GM12878 (cell line): ENCODE measurements around the gene PRDM16. TPM values are rescaled to one million over a fixed set of nuclear protein-coding genes. Genes with fewer than 3 reads are reported as not detected.

Experiments used
- ATAC-seq: fragments of 200-7000 bp; cut with Tn5 transposase; 3 replicates; pipeline ENCODE4 v1.9.1; 2020; ENCODE audit warnings: mild to moderate bottlenecking, moderate library complexity
- BruUV-seq: library from RNA; stranded (reverse); fragments of 400-500 nt; replicated peaks from 2 replicates; lab custom pipeline; 2021; lab: Mats Ljungman, UMichigan
- CTCF ChIA-PET: fragments of 300-600 bp; sonication (Branson Sonifier 250); formaldehyde crosslinking; extraction: SDS; loops from one replicate; lab custom pipeline; 2021; ENCODE audit warnings: inconsistent platforms; lab: Yijun Ruan, JAX
- POLR2A ChIA-PET: fragments of 350-600 bp; formaldehyde crosslinking; extraction: SDS; loops from one replicate; lab custom pipeline; 2021; ENCODE audit warnings: inconsistent platforms; lab: Charles Lee
- RAD21 ChIA-PET: fragments of 300-600 bp; sonication (Branson Sonifier 250); formaldehyde crosslinking; loops from one replicate; lab custom pipeline; 2023; ENCODE audit warnings: antibody characterized with exemption; ENCODE audit not compliant: unreplicated experiment; lab: Charles Lee
- SMC1A ChIA-PET: fragments of 300-600 bp; sonication (Branson Sonifier 250); formaldehyde crosslinking; loops from one replicate; lab custom pipeline; 2023; ENCODE audit not compliant: unreplicated experiment, uncharacterized antibody; lab: Charles Lee
- DNase-seq: peaks from one replicate; pipeline ENCODE4 v3.0.0-alpha.2; 2011; ENCODE audit warnings: low read depth, low spot score
- FAIRE-seq: peaks from 3 replicates; lab custom pipeline; 2011; peaks lifted over from hg19 to GRCh38; lab: Jason Lieb, UNC
- H2AFZ ChIP-seq: 2 replicates; pipeline ENCODE4 v1.6.0; 2011; ENCODE audit warnings: low read depth, low read length, control low read depth; ENCODE audit not compliant: control insufficient read depth
- H3K27ac ChIP-seq: 2 replicates; pipeline ENCODE4 v1.5.1; 2011; ENCODE audit warnings: control low read depth; ENCODE audit not compliant: control insufficient read depth, insufficient read depth
- H3K27me3 ChIP-seq, 2 experiments: replicated peaks in 1 of 2; 2 replicates each; pipeline versions ENCODE4 v1.6.0 to v1.6.1; 2011; ENCODE audit warnings: low read length in 1 of 2; ENCODE audit not compliant: control insufficient read depth in 2 of 2, insufficient read depth in 2 of 2
- H3K36me3 ChIP-seq, 2 experiments: 2 replicates each; pipeline ENCODE4 v1.5.1; 2011; ENCODE audit warnings: low read length in 1 of 2; ENCODE audit not compliant: control insufficient read depth in 2 of 2, insufficient read depth in 2 of 2
- H3K4me1 ChIP-seq: 2 replicates; pipeline ENCODE4 v1.6.1; 2011; ENCODE audit warnings: mild to moderate bottlenecking, low read length, moderate library complexity, mixed read lengths; ENCODE audit not compliant: control insufficient read depth, insufficient read depth
- H3K4me2 ChIP-seq: 2 replicates; pipeline ENCODE4 v1.6.0; 2011; ENCODE audit warnings: control low read depth; ENCODE audit not compliant: control insufficient read depth, insufficient read depth
- H3K4me3 ChIP-seq: fragments of 200-600 bp; sonication (generic); 2 replicates; pipeline ENCODE4 v1.5.1; 2016
- H3K79me2 ChIP-seq: 2 replicates; pipeline ENCODE4 v1.6.0; 2011; ENCODE audit warnings: low read length; ENCODE audit not compliant: control insufficient read depth, insufficient read depth
- H3K9ac ChIP-seq: 2 replicates; pipeline ENCODE4 v1.8.0; 2011; ENCODE audit warnings: low read length, control low read depth, mixed read lengths; ENCODE audit not compliant: control insufficient read depth, insufficient read depth
- H3K9me3 ChIP-seq: replicated peaks from 3 replicates; pipeline ENCODE4 v1.5.1; 2011; ENCODE audit warnings: mild to moderate bottlenecking, low read length; ENCODE audit not compliant: control insufficient read depth, insufficient read depth
- H4K20me1 ChIP-seq: 2 replicates; pipeline ENCODE4 v1.6.0; 2011; ENCODE audit not compliant: control insufficient read depth, insufficient read depth
- CBX5 ChIP-seq: sonication (generic); IDR thresholded peaks from 2 replicates; pipeline ENCODE4 v1.6.1; 2016; ENCODE audit warnings: low read depth, moderate library complexity, mild to moderate bottlenecking, inconsistent platforms
- ETV6 ChIP-seq, 2 experiments: fragments of 450-650 bp in 1 of 2; IDR thresholded peaks in 1 of 2; conservative IDR thresholded peaks in 1 of 2; 2 replicates each; pipeline ENCODE4 v1.6.1; 2014; ENCODE audit warnings: antibody characterized with exemption in 1 of 2, borderline replicate concordance in 1 of 2, low read depth in 1 of 2, mild to moderate bottlenecking in 1 of 2, moderate library complexity in 1 of 2
- FOXM1 ChIP-seq: IDR thresholded peaks from 2 replicates; pipeline ENCODE4 v1.6.1; 2012; ENCODE audit warnings: low read depth, mild to moderate bottlenecking, inconsistent platforms, low read length, moderate library complexity
- HCFC1 ChIP-seq: fragments of 150-350 bp; IDR thresholded peaks from 2 replicates; pipeline ENCODE4 v1.6.1; 2014; ENCODE audit warnings: low read length
- LARP7 ChIP-seq: fragments of 450-650 bp; IDR thresholded peaks from 2 replicates; pipeline ENCODE4 v1.6.1; 2017; ENCODE audit warnings: mild to moderate bottlenecking
- NR2F1 ChIP-seq: fragments of 450-650 bp; conservative IDR thresholded peaks from 2 replicates; pipeline ENCODE4 v1.6.1; 2017; ENCODE audit warnings: mild to moderate bottlenecking
- SIX5 ChIP-seq: IDR thresholded peaks from 2 replicates; pipeline ENCODE4 v1.6.1; 2011; ENCODE audit warnings: mild to moderate bottlenecking, low read depth, low read length, moderate library complexity; ENCODE audit not compliant: severe bottlenecking
- SMC3 ChIP-seq: IDR thresholded peaks from 2 replicates; pipeline ENCODE4 v1.6.1; 2011; ENCODE audit warnings: low read length, improper control_type of control experiment, borderline replicate concordance
- TCF12 ChIP-seq: IDR thresholded peaks from 2 replicates; pipeline ENCODE4 v1.6.1; 2011; ENCODE audit warnings: low read depth, mild to moderate bottlenecking, low read length
- WGBS: methylation state at CpG from one replicate; pipeline ENCODE4 v1.1.6; 2016; ENCODE audit warnings: low lambda C conversion rate; ENCODE audit not compliant: insufficient replicate concordance, insufficient coverage; ENCODE audit errors: missing lambda C conversion rate; 5-methylcytosine and 5-hydroxymethylcytosine counted together
- in situ Hi-C: fragments of 300-500 bp; cut with MboI; formaldehyde crosslinking; loops from 9 replicates; pipeline ENCODE4 v1.14.3; 2018; ENCODE audit warnings: mixed read lengths
- intact Hi-C: fragments of 100-400 bp; cut with micrococcal nuclease; formaldehyde crosslinking; loops from one replicate; pipeline ENCODE4 v1.14.2; 2022; ENCODE audit not compliant: unreplicated experiment
- polyA plus RNA-seq, 11 experiments: library from polyadenylated mRNA; depleted of rRNA in 4 of 11; unstranded in 6 of 11; stranded (reverse) in 5 of 11; fragments of >200 nt; fragmentation: Nextera tagmentation in 4 of 11; fragmentation: Illumina TruSeq in 1 of 11; extraction: Ambion mirVana in 4 of 11; extraction: Trizol in 1 of 11; gene quantifications; 1 replicate in 1 of 11; 2 replicates in 10 of 11; pipeline versions ENCODE4 v1.2.1 to v1.2.3, GENCODE V29; 2011 to 2016; ENCODE audit warnings: inconsistent platforms in 2 of 11, missing spikeins in 2 of 11, low read depth in 1 of 11
- total RNA-seq, 4 experiments: library from RNA; depleted of rRNA in 3 of 4; stranded (reverse); fragments of >200 nt in 3 of 4; fragmentation: Illumina TruSeq in 1 of 4; extraction: Trizol in 1 of 4; gene quantifications; 2 replicates each; pipeline versions ENCODE4 v1.2.1 to v1.2.3, GENCODE V29; 2013 to 2021
- TF ChIP-seq, protein P1 (sequence below): IDR thresholded peaks from 2 replicates; pipeline ENCODE4 v1.6.1; 2011; ENCODE audit warnings: low read depth, low read length, improper control_type of control experiment, borderline replicate concordance
- TF ChIP-seq, protein P2 (sequence below): fragments of 450-650 bp; IDR thresholded peaks from 2 replicates; pipeline ENCODE4 v1.6.1; 2016; ENCODE audit warnings: mild to moderate bottlenecking, moderate library complexity, borderline replicate concordance
- TF ChIP-seq, protein P3 (sequence below): fragments of 450-650 bp; IDR thresholded peaks from 2 replicates; pipeline ENCODE4 v1.6.1; 2017; ENCODE audit warnings: mild to moderate bottlenecking, low read depth, inconsistent platforms; ENCODE audit not compliant: poor library complexity, severe bottlenecking
- TF ChIP-seq, protein P4 (sequence below): IDR thresholded peaks from 2 replicates; pipeline ENCODE4 v1.6.1; 2012; ENCODE audit warnings: mild to moderate bottlenecking, low read depth, low read length

Gene PRDM16
- total and polyA plus RNA-seq, 10 of the 15 experiments (the other 5 are each of a cell fraction or from before 2014, with no cell fraction given): 0.03 TPM; not detected in 9

DNA sequence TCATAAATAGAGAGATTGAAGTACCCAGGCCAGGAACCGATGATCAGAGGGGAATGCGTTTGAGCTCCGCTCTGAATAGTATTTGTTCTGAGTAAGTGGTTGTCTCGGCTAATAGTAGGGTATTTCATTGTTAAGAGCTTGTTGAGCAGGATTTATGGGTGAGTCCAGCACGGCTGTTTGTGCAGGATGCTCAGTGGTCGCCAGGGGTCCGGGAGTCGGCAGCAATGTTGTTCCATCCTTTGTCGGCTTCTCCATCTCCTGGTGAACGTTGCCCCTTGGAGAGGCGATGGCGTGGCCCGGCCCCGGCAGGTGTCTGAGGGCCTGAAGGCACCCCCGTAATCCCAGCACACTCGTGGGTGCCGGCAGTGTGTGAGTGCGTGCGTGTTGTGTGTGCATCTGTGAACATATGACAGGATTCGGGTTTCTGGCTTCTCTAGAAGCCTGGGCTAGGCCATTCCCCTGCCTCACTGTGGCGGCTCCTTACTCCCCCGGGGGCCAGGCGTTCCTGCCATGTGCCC is 224.6 kb downstream of the PRDM16 start:
- ChIA-PET RAD21 (no interaction called here), CTCF (no interaction called here), POLR2A (no interaction called here), SMC1A (no interaction called here)
- Histone ChIP-seq H3K79me2 (no peaks in the 10 kb centered on the region), H3K4me3 (no peak overlapping the region), H3K36me3 (no peaks in the 10 kb centered on the region), H3K27ac (no peak overlapping the region), H3K4me1 (no peaks in the 10 kb centered on the region), H3K27me3 (no peaks in the 10 kb centered on the region), H2AFZ (no peak overlapping the region), H4K20me1 (no peaks in the 10 kb centered on the region), H3K9ac (no peak overlapping the region), H3K9me3 (no peaks in the 10 kb centered on the region), H3K4me2 (no peak overlapping the region)
- FAIRE-seq (no peak), DNase-seq (no peak), ATAC-seq (no peak)
- WGBS: 50% methylated on average over 23 of the region's 23 CpGs
- BruUV-seq: no TSS peak
- in situ Hi-C loops (no loop called here), intact Hi-C loops (no loop called here)
- TF ChIP-seq, protein P1, sequence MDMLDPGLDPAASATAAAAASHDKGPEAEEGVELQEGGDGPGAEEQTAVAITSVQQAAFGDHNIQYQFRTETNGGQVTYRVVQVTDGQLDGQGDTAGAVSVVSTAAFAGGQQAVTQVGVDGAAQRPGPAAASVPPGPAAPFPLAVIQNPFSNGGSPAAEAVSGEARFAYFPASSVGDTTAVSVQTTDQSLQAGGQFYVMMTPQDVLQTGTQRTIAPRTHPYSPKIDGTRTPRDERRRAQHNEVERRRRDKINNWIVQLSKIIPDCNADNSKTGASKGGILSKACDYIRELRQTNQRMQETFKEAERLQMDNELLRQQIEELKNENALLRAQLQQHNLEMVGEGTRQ: no peak
- TF ChIP-seq SIX5 (no peak), TCF12 (no peak), FOXM1 (no peak), LARP7 (no peak), ETV6 (conservative IDR thresholded peaks at IDR 0.05 in 1 of 2, IDR thresholded peaks at IDR 0.05 in 1 of 2; ENCODE audit: borderline replicate concordance in 1 of 2, low read depth in 1 of 2) (no peak), CBX5 (no peak), SMC3 (no peak), HCFC1 (no peak), NR2F1 (no peak)
- TF ChIP-seq, protein P2, sequence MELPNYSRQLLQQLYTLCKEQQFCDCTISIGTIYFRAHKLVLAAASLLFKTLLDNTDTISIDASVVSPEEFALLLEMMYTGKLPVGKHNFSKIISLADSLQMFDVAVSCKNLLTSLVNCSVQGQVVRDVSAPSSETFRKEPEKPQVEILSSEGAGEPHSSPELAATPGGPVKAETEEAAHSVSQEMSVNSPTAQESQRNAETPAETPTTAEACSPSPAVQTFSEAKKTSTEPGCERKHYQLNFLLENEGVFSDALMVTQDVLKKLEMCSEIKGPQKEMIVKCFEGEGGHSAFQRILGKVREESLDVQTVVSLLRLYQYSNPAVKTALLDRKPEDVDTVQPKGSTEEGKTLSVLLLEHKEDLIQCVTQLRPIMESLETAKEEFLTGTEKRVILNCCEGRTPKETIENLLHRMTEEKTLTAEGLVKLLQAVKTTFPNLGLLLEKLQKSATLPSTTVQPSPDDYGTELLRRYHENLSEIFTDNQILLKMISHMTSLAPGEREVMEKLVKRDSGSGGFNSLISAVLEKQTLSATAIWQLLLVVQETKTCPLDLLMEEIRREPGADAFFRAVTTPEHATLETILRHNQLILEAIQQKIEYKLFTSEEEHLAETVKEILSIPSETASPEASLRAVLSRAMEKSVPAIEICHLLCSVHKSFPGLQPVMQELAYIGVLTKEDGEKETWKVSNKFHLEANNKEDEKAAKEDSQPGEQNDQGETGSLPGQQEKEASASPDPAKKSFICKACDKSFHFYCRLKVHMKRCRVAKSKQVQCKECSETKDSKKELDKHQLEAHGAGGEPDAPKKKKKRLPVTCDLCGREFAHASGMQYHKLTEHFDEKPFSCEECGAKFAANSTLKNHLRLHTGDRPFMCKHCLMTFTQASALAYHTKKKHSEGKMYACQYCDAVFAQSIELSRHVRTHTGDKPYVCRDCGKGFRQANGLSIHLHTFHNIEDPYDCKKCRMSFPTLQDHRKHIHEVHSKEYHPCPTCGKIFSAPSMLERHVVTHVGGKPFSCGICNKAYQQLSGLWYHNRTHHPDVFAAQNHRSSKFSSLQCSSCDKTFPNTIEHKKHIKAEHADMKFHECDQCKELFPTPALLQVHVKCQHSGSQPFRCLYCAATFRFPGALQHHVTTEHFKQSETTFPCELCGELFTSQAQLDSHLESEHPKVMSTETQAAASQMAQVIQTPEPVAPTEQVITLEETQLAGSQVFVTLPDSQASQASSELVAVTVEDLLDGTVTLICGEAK: no peak
- TF ChIP-seq, protein P3, sequence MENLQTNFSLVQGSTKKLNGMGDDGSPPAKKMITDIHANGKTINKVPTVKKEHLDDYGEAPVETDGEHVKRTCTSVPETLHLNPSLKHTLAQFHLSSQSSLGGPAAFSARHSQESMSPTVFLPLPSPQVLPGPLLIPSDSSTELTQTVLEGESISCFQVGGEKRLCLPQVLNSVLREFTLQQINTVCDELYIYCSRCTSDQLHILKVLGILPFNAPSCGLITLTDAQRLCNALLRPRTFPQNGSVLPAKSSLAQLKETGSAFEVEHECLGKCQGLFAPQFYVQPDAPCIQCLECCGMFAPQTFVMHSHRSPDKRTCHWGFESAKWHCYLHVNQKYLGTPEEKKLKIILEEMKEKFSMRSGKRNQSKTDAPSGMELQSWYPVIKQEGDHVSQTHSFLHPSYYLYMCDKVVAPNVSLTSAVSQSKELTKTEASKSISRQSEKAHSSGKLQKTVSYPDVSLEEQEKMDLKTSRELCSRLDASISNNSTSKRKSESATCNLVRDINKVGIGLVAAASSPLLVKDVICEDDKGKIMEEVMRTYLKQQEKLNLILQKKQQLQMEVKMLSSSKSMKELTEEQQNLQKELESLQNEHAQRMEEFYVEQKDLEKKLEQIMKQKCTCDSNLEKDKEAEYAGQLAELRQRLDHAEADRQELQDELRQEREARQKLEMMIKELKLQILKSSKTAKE: no peak
- TF ChIP-seq, protein P4, sequence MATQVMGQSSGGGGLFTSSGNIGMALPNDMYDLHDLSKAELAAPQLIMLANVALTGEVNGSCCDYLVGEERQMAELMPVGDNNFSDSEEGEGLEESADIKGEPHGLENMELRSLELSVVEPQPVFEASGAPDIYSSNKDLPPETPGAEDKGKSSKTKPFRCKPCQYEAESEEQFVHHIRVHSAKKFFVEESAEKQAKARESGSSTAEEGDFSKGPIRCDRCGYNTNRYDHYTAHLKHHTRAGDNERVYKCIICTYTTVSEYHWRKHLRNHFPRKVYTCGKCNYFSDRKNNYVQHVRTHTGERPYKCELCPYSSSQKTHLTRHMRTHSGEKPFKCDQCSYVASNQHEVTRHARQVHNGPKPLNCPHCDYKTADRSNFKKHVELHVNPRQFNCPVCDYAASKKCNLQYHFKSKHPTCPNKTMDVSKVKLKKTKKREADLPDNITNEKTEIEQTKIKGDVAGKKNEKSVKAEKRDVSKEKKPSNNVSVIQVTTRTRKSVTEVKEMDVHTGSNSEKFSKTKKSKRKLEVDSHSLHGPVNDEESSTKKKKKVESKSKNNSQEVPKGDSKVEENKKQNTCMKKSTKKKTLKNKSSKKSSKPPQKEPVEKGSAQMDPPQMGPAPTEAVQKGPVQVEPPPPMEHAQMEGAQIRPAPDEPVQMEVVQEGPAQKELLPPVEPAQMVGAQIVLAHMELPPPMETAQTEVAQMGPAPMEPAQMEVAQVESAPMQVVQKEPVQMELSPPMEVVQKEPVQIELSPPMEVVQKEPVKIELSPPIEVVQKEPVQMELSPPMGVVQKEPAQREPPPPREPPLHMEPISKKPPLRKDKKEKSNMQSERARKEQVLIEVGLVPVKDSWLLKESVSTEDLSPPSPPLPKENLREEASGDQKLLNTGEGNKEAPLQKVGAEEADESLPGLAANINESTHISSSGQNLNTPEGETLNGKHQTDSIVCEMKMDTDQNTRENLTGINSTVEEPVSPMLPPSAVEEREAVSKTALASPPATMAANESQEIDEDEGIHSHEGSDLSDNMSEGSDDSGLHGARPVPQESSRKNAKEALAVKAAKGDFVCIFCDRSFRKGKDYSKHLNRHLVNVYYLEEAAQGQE: no peak
